ENCODE data around the gene IL2RG. TPM values are rescaled to one million over a fixed set of nuclear protein-coding genes. Genes with fewer than 3 reads are reported as not detected.

IL2RG gene
- total and polyA plus RNA-seq, 7 donors, result 0.93 to 2.8 (median 1.2) TPM

GRCh38 chrX:71154641-71155040 is 43.3 kb upstream of the IL2RG start:
- no peak for TF ChIP-seq CTCF (IDR thresholded peaks at IDR 0.05)
- Histone ChIP-seq H3K9me3 (no peaks in the 10 kb centered on the region), H3K4me1 (no peaks in the 10 kb centered on the region), H3K4me3 (no peak overlapping the region), H3K36me3 (ENCODE audit: insufficient read depth in 1 of 2, low read depth in 1 of 2) (no peaks in the 10 kb centered on the region), H3K27me3 (ENCODE audit: insufficient read depth in 3 of 3, low read length in 2 of 3) (peaks cover 0 to 12% (median 0%) of the 10 kb centered on the region in 3 donors), H3K27ac (no peak overlapping the region)
- intact Hi-C loops (cut with DNase I), result no loop called here
- ATAC-seq (no peak), DNase-seq (no peak)
- 39 to 90% (median 78%) methylated on average over 3 of the region's 3 CpGs for WGBS, 3 donors

DNA sequence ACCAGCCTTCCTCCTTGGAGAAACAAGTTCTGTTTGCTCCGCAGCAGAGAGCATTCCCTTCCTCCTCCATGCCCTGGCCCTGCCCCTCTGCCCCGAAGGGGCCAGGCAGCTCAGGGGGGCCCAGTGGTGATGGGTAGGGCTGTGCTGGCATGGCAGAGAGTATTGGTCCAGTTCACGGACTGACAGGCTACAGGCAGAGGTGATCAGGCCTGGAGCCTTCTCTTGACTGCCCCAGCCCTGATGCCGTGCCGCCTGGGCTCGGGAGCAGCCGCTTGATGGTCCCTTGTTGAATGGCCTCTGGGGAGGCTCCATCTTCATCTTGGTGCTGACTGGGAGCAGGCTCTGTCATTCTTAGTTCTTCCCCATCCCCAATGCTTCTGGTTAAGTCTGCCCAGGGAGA is 42.8 kb upstream of the IL2RG start:
- TF ChIP-seq CTCF (IDR thresholded peaks at IDR 0.05), result no peak
- Histone ChIP-seq H3K4me3 (no peak overlapping the region), H3K4me1 (no peaks in the 10 kb centered on the region), H3K36me3 (ENCODE audit: insufficient read depth in 1 of 2, low read depth in 1 of 2) (no peaks in the 10 kb centered on the region), H3K9me3 (no peaks in the 10 kb centered on the region), H3K27me3 (ENCODE audit: insufficient read depth in 3 of 3, low read length in 2 of 3) (peaks cover 0 to 12% (median 0%) of the 10 kb centered on the region in 3 donors), H3K27ac (no peak overlapping the region)
- 71 to 91% (median 88%) methylated on average over 4 to 7 of the region's 7 CpGs for WGBS, 3 donors
- DNase-seq (no peak), ATAC-seq (no peak)
- intact Hi-C loops (cut with DNase I), result no loop called here

DNA sequence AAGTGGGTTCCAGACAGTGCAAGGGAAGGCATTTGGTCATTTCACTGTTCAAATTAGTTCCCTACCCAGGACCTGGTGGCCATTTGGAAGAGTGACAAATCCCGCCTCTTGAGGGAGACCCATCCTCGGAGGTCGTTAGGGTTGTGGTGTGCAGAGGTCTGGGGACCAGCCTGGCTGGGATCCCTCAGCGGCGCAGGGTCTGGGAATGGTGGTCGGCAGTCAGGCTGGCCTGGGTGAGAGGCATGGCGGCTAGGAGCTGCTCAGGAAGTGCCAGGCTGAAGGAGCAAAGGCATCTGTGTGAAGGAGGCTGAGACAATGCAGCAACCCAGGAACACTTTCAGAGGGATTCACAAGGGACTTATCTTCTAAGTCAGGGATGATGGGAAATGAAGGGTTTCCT is 40.0 kb upstream of the IL2RG start:
- intact Hi-C loops (cut with DNase I), result no loop called here
- DNase-seq (no peak), ATAC-seq (no peak)
- TF ChIP-seq CTCF (IDR thresholded peaks at IDR 0.05), result no peak
- Histone ChIP-seq H3K4me3 (no peak overlapping the region), H3K27ac (no peak overlapping the region), H3K9me3 (no peaks in the 10 kb centered on the region), H3K4me1 (peaks cover 2% of the 10 kb centered on the region), H3K36me3 (ENCODE audit: insufficient read depth in 1 of 2, low read depth in 1 of 2) (no peaks in the 10 kb centered on the region), H3K27me3 (ENCODE audit: insufficient read depth in 3 of 3, low read length in 2 of 3) (peaks cover 0 to 16% (median 0%) of the 10 kb centered on the region in 3 donors)
- WGBS, 3 donors, result 60 to 62% (median 60%) methylated on average over 7 of the region's 7 CpGs

DNA sequence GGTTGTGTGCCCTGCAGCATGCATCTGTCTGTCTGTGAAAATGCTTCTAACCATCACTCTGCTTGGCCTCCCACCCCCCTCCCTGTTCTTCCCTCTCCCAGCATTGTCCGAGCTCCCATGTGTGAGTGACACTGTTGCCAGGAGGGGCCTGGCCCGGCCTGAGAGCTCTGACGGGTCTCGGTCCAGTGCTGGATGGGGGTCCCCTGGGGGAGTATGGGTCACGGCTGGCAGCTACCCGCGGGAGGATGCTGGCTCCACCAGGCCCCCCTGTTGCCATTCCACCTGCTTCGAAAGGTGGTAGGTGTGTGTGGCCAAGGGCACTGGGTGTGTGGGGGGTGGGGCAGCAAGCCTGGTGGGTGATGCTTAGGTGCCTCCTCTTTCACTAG is 36.9 kb upstream of the IL2RG start:
- intact Hi-C loops (cut with DNase I), result no loop called here
- no peak for ATAC-seq
- no peaks in the 10 kb centered on the region for H3K9me3 ChIP-seq
- H3K27ac ChIP-seq, result no peak overlapping the region
- H3K36me3 ChIP-seq (ENCODE audit: insufficient read depth in 1 of 2, low read depth in 1 of 2), result no peaks in the 10 kb centered on the region
- 65 to 79% (median 70%) methylated on average over 8 of the region's 8 CpGs for WGBS, 3 donors
- DNase-seq, result no peak
- H3K4me1 ChIP-seq, result peaks cover 2% of the 10 kb centered on the region
- peaks cover 0 to 6% (median 0%) of the 10 kb centered on the region in 3 donors for H3K27me3 ChIP-seq (ENCODE audit: insufficient read depth in 3 of 3, low read length in 2 of 3)
- TF ChIP-seq CTCF (IDR thresholded peaks at IDR 0.05), result no peak
- no peak overlapping the region for H3K4me3 ChIP-seq
